GM21737 (cell line): Measurements from ENCODE around the gene MNT.
"Not testable (repeated sequence)": the region's sequence is repeated elsewhere in the genome, so short reads cannot be mapped to it uniquely, and the experiment has no call there.

Experiments
- ATAC-seq: cut with Tn5 transposase; IDR thresholded peaks from one replicate; pipeline ENCODE4 v1.9.1; 2021; ENCODE audit warnings: mild to moderate bottlenecking, moderate library complexity; ENCODE audit not compliant: unreplicated experiment

The MNT gene

DNA sequence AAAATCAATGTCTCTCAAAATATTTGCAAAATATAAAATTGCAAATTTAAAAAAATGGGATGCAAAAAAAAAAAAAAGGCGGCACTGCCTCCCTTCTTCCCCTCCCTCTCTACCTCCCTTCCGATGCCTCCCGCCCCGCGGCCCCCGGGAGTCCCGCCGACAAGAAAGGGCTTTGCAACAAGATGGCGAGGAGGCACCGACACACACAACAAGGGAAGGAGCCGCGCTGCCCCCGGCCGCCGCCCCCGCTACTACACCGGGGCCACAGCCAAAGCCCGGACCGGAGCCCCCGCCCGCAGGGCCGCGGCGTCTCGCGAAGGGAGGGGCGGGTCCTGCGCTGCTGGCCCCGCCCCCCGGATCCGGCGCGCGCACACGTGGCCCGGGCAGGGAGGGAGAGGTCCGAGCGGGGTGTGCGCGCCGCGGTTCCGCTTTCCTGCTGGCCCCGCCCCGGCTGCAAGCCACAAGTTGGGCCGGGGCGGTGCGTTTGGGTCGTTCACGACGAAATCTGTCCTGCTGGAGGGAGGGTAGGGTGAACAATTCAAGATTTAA lies at the start of gene MNT:
Gene MNT, minus strand, starts transcription at position 184 of the 549 bp plus-strand sequence. CDS start 348 bp downstream, outside the sequence.
- ATAC-seq: peak; percentile 27

DNA sequence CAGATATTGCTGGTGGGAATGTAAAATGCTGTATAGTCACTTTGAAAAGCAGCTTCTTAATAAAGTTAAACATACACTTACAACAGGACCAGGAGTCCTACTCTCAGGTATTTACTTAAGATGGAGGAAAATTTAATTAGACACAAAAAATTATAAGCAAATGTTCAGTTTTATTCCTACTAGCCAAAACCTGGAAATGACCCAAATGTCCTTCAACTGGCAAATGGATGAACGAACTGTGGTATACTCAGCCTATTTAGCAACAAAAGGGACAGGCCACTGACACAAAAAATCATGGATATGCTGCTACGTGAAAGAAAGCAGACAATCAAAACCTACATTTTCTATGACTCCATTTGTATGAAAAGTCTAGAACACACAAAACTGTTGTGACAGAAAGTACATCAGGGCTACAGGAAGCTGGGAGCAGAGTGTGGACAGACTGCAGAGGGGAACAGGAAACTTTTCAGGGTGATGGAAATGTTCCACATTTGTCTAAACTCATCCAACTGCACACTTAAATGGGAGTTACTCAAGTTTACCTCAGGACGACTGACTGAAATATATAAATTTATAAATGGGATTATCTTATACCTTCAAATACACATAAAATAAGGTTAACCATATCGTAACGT lies 49.3 kb upstream of the MNT start:
- ATAC-seq: no peak

GRCh38 chr17:2449486-2449885 lies 48.6 kb upstream of the MNT start:
- no peak for ATAC-seq

DNA sequence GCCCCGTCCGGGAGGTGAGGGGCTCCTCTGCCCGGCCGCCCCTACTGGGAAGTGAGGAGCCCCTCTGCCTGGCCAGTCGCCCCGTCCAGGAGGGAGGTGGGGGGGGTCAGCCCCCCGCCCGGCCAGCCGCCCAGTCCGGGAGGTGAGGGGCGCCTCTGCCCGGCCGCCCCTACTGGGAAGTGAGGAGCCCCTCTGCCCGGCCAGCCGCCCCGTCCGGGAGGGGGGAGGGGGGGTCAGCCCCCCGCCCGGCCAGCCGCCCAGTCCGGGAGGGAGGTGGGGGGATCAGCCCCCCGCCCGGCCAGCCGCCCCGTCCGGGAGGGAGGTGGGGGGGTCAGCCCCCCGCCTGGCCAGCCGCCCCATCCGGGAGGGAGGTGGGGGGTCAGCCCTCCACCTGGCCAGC lies 46.6 kb upstream of the MNT start:
- ATAC-seq: not testable (repeated sequence)

DNA sequence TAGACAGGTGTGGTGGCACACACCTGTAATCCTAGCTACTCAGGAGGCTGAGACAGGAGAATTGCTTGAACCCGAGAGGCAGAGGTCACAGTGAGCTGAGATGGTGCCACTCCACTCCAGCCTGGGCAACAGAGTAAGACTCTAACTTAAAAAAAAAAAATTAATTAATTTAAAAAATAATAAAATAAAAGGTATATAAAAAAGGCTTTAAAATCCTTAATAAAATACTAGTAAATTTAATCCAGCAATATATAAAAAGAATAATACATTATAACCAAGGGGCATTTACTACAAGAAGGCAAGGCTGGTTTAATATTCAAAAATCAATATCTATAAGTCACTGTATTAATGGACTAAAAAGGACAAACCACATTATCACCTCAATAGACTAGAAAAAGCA lies 44.8 kb upstream of the MNT start:
- no peak for ATAC-seq

DNA sequence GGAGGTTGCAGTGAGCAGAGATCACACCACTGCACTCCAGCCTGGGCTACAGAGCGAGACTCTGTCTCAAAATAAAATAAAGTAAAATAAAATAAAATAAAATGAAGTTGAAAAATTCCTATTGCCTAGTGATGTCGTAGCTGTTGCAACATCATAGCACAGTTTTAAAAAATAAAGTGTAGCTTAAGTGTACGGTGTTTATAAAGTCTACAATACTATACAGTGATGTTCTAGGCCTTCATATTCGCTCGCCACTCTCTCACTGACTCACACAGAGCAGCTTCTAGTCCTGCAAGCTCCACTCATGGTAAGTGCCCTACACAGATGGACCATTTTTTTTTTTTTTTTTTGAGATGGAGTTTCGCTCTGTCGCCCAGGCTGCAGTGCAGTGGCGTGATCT lies 43.5 kb upstream of the MNT start:
- no peak for ATAC-seq

- ATAC-seq: no peak
Measured at GRCh38 chr17:2442166-2442565, 41.3 kb upstream of the MNT start.

GRCh38 chr17:2440930-2441329 lies 40.1 kb upstream of the MNT start:
- no peak for ATAC-seq

DNA sequence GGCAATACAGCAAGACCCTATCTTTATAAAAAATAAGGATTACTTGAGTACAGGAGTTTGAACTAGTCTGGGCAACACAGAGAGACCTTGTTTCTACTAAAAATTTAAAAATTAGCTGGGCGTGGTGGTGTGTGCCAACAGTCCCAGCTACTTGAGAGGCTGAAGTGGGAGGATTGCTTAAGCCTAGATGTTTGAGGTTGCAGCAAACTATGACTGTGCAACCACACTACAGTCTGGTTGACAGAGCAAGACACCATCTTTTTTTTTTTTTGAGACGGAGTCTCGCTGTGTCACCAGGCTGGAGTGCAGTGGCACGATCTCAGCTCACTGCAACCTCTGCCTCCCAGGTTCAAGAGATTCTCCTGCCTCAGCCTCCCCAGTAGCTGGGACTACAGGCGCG lies 39.1 kb upstream of the MNT start:
- ATAC-seq: not testable (repeated sequence)

GRCh38 chr17:2438823-2439222 lies 38.0 kb upstream of the MNT start:
- ATAC-seq: no peak

DNA sequence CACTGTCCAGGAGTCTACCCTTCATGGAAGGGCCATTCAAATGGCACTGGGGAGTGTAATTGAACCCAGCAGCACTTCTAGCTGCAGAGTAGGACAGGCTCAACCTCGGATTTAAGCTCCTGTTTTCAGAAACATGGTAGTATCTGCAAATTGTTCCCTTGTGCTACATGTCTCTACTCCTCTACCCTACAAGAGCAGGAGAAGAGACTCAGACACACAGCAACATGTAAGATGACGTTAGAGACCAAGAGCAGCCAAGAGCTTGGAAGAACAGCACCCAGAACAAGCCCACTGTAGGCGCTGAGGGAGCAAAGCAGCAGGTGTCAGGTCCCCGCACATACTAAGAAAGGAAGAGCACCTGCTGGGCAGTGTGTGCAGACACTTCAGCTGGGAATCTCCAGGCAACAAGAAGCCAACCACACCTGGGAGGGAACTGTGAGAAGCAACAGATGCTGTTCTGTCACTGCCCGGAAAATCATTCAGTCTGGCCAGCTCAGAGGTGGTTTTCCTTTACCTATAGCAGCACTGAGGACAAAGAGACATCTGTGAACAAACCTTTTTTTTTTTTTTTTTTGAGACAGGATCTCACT lies 35.6 kb upstream of the MNT start:
- no peak for ATAC-seq

GRCh38 chr17:2435862-2436261 lies 35.0 kb upstream of the MNT start:
- ATAC-seq: no peak

DNA sequence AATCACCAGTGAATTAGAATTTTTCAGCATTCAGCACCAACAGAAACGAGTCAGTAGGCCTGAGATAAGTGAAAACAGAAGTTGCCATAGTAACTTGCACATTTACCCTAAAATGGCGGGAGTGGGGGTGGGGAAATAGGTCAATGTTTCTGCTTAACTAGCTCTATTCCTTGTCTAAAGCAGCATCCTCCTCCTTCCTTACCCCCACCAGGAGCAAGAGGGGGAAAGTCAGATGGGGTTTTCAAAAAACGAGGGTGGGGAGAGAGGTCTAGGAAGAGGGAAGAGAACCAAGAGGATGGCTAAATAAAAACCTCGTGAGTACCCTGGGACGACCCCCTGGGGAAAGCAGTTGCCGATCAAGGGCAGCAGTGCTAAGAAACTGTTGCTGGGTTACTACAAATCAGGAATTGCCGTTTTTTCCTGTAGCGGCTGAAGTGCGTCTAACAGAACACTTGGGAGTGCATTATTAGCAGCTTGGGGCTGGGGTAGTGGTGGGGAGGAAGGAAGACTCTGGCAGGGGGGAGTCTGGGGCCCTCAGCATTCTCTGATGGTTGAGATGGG lies 34.4 kb upstream of the MNT start:
- ATAC-seq: no peak

GRCh38 chr17:2433696-2434095 lies 32.8 kb upstream of the MNT start:
- no peak for ATAC-seq

- no peak for ATAC-seq
Measured at GRCh38 chr17:2427910-2428309, 27.1 kb upstream of the MNT start.

- no peak for ATAC-seq
Measured at GRCh38 chr17:2427215-2427614, 26.4 kb upstream of the MNT start.

DNA sequence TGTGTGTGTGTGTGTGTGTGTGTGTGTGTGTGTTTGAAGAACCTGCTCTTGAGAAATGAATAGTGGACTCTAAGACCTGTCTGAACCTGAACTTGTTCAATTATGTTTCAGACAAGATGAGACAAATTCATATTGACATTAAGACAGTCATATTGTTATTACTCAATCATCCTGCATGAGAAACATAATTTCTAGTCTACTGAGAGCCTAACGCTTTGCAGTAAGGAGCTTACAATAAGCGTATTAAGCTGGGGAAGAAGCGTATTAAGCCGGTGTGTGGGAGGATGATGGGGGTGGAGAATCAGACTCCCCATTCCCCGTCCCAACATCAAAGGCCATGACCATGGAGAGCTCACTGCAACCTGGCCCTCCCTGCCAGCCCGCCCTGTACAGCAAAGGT lies 22.4 kb upstream of the MNT start:
- no peak for ATAC-seq

- ATAC-seq: no peak
Measured at GRCh38 chr17:2421315-2422147, 20.7 kb upstream of the MNT start.

DNA sequence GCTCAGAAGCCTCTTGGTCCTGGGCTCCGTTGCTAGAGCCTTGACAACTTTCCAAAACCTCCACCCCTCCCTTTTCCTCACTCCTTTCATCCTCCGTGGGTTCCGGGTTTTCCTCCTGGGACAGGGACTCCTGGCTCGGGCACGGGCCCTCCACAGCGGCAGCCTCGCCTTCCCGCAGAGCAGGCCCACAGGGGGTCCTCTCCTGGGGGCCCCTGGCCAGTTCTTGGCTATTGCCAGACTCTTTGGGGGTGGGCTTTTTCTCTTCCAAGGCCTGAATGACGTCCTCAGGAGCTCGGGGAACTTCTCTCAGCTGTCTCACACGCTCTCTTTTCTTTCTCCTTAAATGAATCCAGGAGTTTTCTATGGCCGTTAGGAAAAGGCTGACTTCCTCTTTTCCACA lies 19.3 kb upstream of the MNT start:
- ATAC-seq: no peak

- ATAC-seq: no peak
Measured at GRCh38 chr17:2419486-2419885, 18.6 kb upstream of the MNT start.

DNA sequence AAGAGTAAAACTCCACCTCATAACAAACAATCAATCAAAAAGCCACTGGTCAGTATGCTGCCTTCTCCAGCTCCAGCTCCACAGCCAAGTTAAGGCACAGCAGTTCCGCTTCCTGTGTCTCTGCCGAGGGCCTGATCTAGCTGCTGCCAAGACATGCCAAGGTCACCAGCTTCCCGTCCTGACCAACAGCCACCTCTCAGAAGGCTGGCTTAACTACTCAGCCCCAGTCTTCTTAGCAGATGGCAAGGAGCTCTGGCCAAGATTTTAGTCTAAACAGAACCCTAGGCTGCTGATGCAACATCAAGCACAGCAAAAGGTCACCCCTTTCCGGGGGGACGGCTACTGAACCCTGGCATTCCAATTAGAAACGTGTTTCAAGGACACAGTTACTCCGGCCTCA lies 17.7 kb upstream of the MNT start:
- no peak for ATAC-seq
